RWPE2 (cell line): ENCODE measurements around the gene STIM1.

ENCODE experiments used
- ATAC-seq: fragments of 200-7000 bp; cut with Tn5 transposase; 3 replicates; pipeline ENCODE4 v1.9.1; 2021; ENCODE audit warnings: low read depth
- DNase-seq: peaks from one replicate; pipeline ENCODE4 v3.0.0-alpha.2; 2020; ENCODE audit warnings: low spot score
- H3K27ac ChIP-seq: fragments of 450-650 bp; 2 replicates; pipeline ENCODE4 v1.5.1; 2017; ENCODE audit warnings: mild to moderate bottlenecking; ENCODE audit not compliant: poor library complexity, severe bottlenecking
- H3K27me3 ChIP-seq: fragments of 250-450 bp; sonication (Bioruptor Pico); 2 replicates; pipeline ENCODE4 v1.5.1; 2021; ENCODE audit warnings: mild to moderate bottlenecking, moderate library complexity; ENCODE audit not compliant: insufficient read depth, poor library complexity, severe bottlenecking
- H3K36me3 ChIP-seq: fragments of 250-450 bp; sonication (Bioruptor Pico); 2 replicates; pipeline ENCODE4 v1.5.1; 2020; ENCODE audit warnings: low read depth, mild to moderate bottlenecking, moderate library complexity
- H3K4me1 ChIP-seq: fragments of 250-450 bp; sonication (Bioruptor Pico); 2 replicates; pipeline ENCODE4 v1.5.1; 2021; ENCODE audit warnings: mild to moderate bottlenecking, moderate library complexity; ENCODE audit not compliant: insufficient read depth, poor library complexity, severe bottlenecking
- H3K4me3 ChIP-seq: fragments of 250-450 bp; sonication (Bioruptor Pico); 2 replicates; pipeline ENCODE4 v1.5.1; 2021; ENCODE audit warnings: mild to moderate bottlenecking, moderate library complexity; ENCODE audit not compliant: severe bottlenecking
- H3K9me3 ChIP-seq: fragments of 250-450 bp; sonication (Bioruptor Pico); 2 replicates; pipeline ENCODE4 v1.5.1; 2021; ENCODE audit warnings: mild to moderate bottlenecking, moderate library complexity; ENCODE audit not compliant: severe bottlenecking
- CTCF ChIP-seq: fragments of 450-650 bp; IDR thresholded peaks from one replicate; pipeline ENCODE4 v1.5.1; 2017; ENCODE audit warnings: mild to moderate bottlenecking, moderate library complexity; ENCODE audit not compliant: poor library complexity, severe bottlenecking

Gene STIM1

GRCh38 chr11:3901249-3902025 is 46.0 kb downstream of the STIM1 start:
- no peak for TF ChIP-seq CTCF

DNA sequence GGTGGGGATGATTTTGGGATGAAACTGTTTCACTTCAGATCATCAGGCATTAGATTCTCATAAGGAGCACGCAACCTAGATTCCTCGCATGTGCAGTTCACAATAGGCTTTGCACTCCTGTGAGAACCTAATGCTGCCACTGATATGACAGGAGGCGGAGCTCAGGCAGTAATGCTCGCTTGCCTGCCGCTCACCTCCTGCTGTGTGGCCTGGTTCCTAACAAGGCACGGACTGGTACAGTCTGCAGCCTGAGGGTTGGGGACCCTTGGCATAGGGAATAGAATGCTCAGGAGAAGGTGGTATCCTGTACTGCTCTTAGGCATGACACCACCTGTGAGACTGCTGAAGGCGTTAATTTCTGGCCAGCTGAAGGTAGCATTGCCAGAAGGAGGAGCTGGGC is 47.0 kb downstream of the STIM1 start:
- Histone ChIP-seq H3K4me1 (peaks cover 25% of the 10 kb centered on the region), H3K27ac (no peak overlapping the region), H3K9me3 (no peaks in the 10 kb centered on the region), H3K27me3 (no peaks in the 10 kb centered on the region), H3K36me3 (no peaks in the 10 kb centered on the region), H3K4me3 (no peak overlapping the region)
- no peak for ATAC-seq
- no peak for TF ChIP-seq CTCF
- no peak for DNase-seq

More at GRCh38 chr11:3901249-3902025, 46.0 kb downstream of the STIM1 start:
- ATAC-seq (no peak), DNase-seq (no peak)
- no peak overlapping the region for H3K4me3 ChIP-seq
- H3K4me1 ChIP-seq, result peaks cover 21% of the 10 kb centered on the region
- no peak overlapping the region for H3K27ac ChIP-seq
- no peaks in the 10 kb centered on the region for H3K36me3 ChIP-seq
- H3K27me3 ChIP-seq, result no peaks in the 10 kb centered on the region
- H3K9me3 ChIP-seq, result no peaks in the 10 kb centered on the region

DNA sequence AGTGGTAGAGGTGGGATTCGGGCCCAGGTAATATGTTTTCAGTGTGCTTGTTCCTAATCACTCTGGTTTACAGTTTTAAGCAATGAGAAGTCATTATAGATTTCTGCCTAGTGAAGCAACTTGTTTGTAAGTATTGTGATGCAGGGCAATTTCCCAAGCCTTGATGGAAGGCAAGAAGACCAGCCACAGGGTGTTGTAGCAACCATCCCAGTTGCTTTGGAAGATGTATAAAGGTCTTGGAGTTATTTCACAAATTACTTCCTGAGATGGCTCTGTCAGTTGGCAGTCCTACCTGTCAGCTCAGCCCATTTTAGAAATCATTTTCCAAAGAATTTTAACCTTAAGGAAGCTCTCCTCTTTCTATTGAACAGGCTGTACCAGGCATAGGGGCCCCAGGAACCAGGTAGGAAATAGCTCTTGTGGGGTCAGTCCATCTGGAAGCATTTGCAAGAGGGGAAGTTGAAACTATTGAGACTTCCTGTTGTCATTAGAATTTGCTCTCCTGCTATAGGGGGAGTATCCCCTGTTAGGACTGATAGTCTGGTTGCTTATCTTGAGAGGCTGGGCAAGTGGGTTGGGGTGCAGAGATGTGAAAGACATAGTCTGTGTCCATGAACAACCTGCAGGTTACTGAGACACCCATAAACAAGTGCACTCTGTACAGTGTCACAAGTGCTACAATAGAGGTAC is 47.9 kb downstream of the STIM1 start:
- peaks cover 25% of the 10 kb centered on the region for H3K4me1 ChIP-seq
- no peak for TF ChIP-seq CTCF
- no peak for ATAC-seq

DNA sequence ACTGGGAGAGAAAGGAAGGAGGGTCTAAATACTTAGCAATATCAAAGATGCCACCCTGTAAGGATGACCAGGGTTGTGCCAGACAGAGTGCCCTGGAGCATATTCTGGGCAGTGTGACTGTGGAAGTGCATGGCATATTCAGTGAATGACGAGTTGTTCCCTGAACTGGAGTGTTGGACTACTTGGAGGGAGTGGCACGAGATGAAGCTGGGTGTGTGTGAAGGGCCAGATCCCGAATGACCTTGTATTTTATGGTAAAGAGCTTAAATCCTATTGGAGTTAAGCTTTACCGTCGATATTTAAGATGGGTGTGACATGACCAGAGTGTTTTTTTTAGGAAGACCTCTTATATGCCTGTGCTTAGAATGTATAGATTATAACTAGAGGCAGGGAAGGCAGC is 48.8 kb downstream of the STIM1 start:
- Histone ChIP-seq H3K4me1 (peaks cover 25% of the 10 kb centered on the region), H3K27me3 (no peaks in the 10 kb centered on the region), H3K9me3 (no peaks in the 10 kb centered on the region), H3K27ac (peak overlapping the region; percentile 69), H3K4me3 (no peak overlapping the region), H3K36me3 (no peaks in the 10 kb centered on the region)
- TF ChIP-seq CTCF, result no peak
- ATAC-seq (no peak), DNase-seq (no peak)

More for the DNA sequence above, 47.9 kb downstream of the STIM1 start:
- H3K27me3 ChIP-seq, result no peaks in the 10 kb centered on the region
- no peak for DNase-seq
- no peak overlapping the region for H3K4me3 ChIP-seq
- no peak overlapping the region for H3K27ac ChIP-seq
- H3K36me3 ChIP-seq, result no peaks in the 10 kb centered on the region
- H3K9me3 ChIP-seq, result no peaks in the 10 kb centered on the region
